GM18951 (cell line): ENCODE data around the gene PLEKHM1.

Experiments used
- POLR2A ChIP-seq: IDR thresholded peaks from 4 replicates; pipeline ENCODE4 v1.6.1; 2011; ENCODE audit warnings: mild to moderate bottlenecking; ENCODE audit not compliant: insufficient read length, insufficient read depth; ENCODE audit errors: extremely low read depth
- in situ Hi-C: fragments of 300-500 bp; cut with MboI; formaldehyde crosslinking; loops from one replicate; pipeline ENCODE4 v1.12.0; 2022; ENCODE audit warnings: low sequenced_read_pairs, mixed read lengths, inconsistent platforms; ENCODE audit not compliant: unreplicated experiment

The PLEKHM1 gene

GRCh38 chr17:45391918-45392317 lies 98.6 kb downstream of the PLEKHM1 start:
- in situ Hi-C loops = no loop called here

GRCh38 chr17:45391291-45391690 lies 99.2 kb downstream of the PLEKHM1 start:
- in situ Hi-C loops = no loop called here
- TF ChIP-seq POLR2A = no peak

More at GRCh38 chr17:45391918-45392317, 98.6 kb downstream of the PLEKHM1 start:
- TF ChIP-seq POLR2A = no peak

GRCh38 chr17:45389354-45389753 lies 101.2 kb downstream of the PLEKHM1 start:
- TF ChIP-seq POLR2A = no peak
- in situ Hi-C loops = loop anchor here (5.0 kb wide), 2 partner anchors 112 to 172 kb away; no protein-coding TSS in a partner anchor

GRCh38 chr17:45388604-45389325 lies 101.8 kb downstream of the PLEKHM1 start:
- no peak for TF ChIP-seq POLR2A
- in situ Hi-C loops = loop anchor here (5.0 kb wide), 2 partner anchors 111 to 171 kb away; no protein-coding TSS in a partner anchor

GRCh38 chr17:45387739-45388138 lies 102.8 kb downstream of the PLEKHM1 start:
- TF ChIP-seq POLR2A = no peak
- in situ Hi-C loops = loop anchor here (5.0 kb wide), 2 partner anchors 110 to 170 kb away; no protein-coding TSS in a partner anchor

- no peak for TF ChIP-seq POLR2A
- in situ Hi-C loops = loop anchor here (5.0 kb wide), 2 partner anchors 109 to 169 kb away; no protein-coding TSS in a partner anchor
These were observed 104.3 kb downstream of the PLEKHM1 start for GRCh38 chr17:45386178-45386577.
